Measurements from ENCODE around the gene DNTTIP2. TPM values are rescaled to one million over a fixed set of nuclear protein-coding genes. Genes with fewer than 3 reads are reported as not detected.

DNTTIP2 gene
- polyA plus RNA-seq, 3 donors from 2014 or later, result 73.8 to 95.4 (median 74.0) TPM

- peak overlapping the region; percentile 80 to 95 (median 91) for H3K27ac Mint-ChIP-seq
- H3K4me1 Mint-ChIP-seq, result peaks cover 45 to 53% of the 10 kb centered on the region in 2 donors
- peaks cover 4 to 11% (median 8%) of the 10 kb centered on the region in 3 donors for H3K36me3 Mint-ChIP-seq
- no peaks in the 10 kb centered on the region for H3K9me3 Mint-ChIP-seq
- peak overlapping the region in 2 of 5 donors; percentile 69 to 78 for H3K4me3 Mint-ChIP-seq
- DNase-seq, result no peak
- H3K27me3 Mint-ChIP-seq (ENCODE audit: low read depth in 3 of 3), result peaks cover 0 to 11% (median 5%) of the 10 kb centered on the region in 3 donors
These were observed 26.0 kb upstream of the DNTTIP2 start for GRCh38 chr1:93905051-93905450.

- Mint-ChIP-seq H3K27ac (peak overlapping the region; percentile 80 to 95 (median 91)), H3K4me3 (peak overlapping the region; percentile 54 to 78 (median 68)), H3K4me1 (peaks cover 40 to 47% of the 10 kb centered on the region in 2 donors), H3K9me3 (no peaks in the 10 kb centered on the region), H3K36me3 (peaks cover 4 to 13% (median 10%) of the 10 kb centered on the region in 3 donors), H3K27me3 (ENCODE audit: low read depth in 3 of 3) (peaks cover 0 to 5% (median 0%) of the 10 kb centered on the region in 3 donors)
- peak; percentile 20 to 33 (median 21) for DNase-seq
These were observed 25.2 kb upstream of the DNTTIP2 start for GRCh38 chr1:93904228-93904627.

GRCh38 chr1:93900723-93901504 lies 21.9 kb upstream of the DNTTIP2 start:
- DNase-seq, result no peak
- Mint-ChIP-seq H3K4me3 (no peak overlapping the region), H3K27me3 (ENCODE audit: low read depth in 3 of 3) (no peaks in the 10 kb centered on the region), H3K4me1 (peaks cover 19 to 20% of the 10 kb centered on the region in 2 donors), H3K9me3 (no peaks in the 10 kb centered on the region), H3K27ac (no peak overlapping the region), H3K36me3 (peaks cover 7 to 23% (median 8%) of the 10 kb centered on the region in 3 donors)

GRCh38 chr1:93899543-93900207 lies 20.7 kb upstream of the DNTTIP2 start:
- H3K27me3 Mint-ChIP-seq (ENCODE audit: low read depth in 3 of 3), result peaks cover 0 to 2% (median 0%) of the 10 kb centered on the region in 3 donors
- no peaks in the 10 kb centered on the region for H3K9me3 Mint-ChIP-seq
- no peak overlapping the region for H3K27ac Mint-ChIP-seq
- no peak overlapping the region for H3K4me3 Mint-ChIP-seq
- peaks cover 7 to 28% (median 13%) of the 10 kb centered on the region in 3 donors for H3K36me3 Mint-ChIP-seq
- peaks cover 13 to 14% of the 10 kb centered on the region in 2 donors for H3K4me1 Mint-ChIP-seq
- DNase-seq, result no peak

GRCh38 chr1:93888900-93889299 lies 9.9 kb upstream of the DNTTIP2 start:
- peaks cover 10 to 26% (median 16%) of the 10 kb centered on the region in 3 donors for H3K36me3 Mint-ChIP-seq
- DNase-seq, result no peak
- H3K4me1 Mint-ChIP-seq, result no peaks in the 10 kb centered on the region
- no peak overlapping the region for H3K4me3 Mint-ChIP-seq
- no peak overlapping the region for H3K27ac Mint-ChIP-seq
- H3K27me3 Mint-ChIP-seq (ENCODE audit: low read depth in 3 of 3), result no peaks in the 10 kb centered on the region
- H3K9me3 Mint-ChIP-seq, result no peaks in the 10 kb centered on the region

GRCh38 chr1:93882269-93882668 lies 3.3 kb upstream of the DNTTIP2 start:
- no peak overlapping the region for H3K4me3 Mint-ChIP-seq
- peaks cover 25 to 34% of the 10 kb centered on the region in 2 donors for H3K4me1 Mint-ChIP-seq
- H3K36me3 Mint-ChIP-seq, result peaks cover 4 to 14% (median 9%) of the 10 kb centered on the region in 3 donors
- H3K27ac Mint-ChIP-seq, result peak overlapping the region in 1 of 6 donors; percentile 24
- no peak for DNase-seq
- H3K27me3 Mint-ChIP-seq (ENCODE audit: low read depth in 3 of 3), result peaks cover 13 to 16% (median 16%) of the 10 kb centered on the region in 3 donors
- H3K9me3 Mint-ChIP-seq, result no peaks in the 10 kb centered on the region

GRCh38 chr1:93880731-93881130 lies 1.7 kb upstream of the DNTTIP2 start:
- H3K9me3 Mint-ChIP-seq, result no peaks in the 10 kb centered on the region
- peak overlapping the region in 5 of 6 donors; percentile 23 to 89 (median 56) for H3K27ac Mint-ChIP-seq
- no peak for DNase-seq
- H3K27me3 Mint-ChIP-seq (ENCODE audit: low read depth in 3 of 3), result peaks cover 13 to 18% (median 17%) of the 10 kb centered on the region in 3 donors
- H3K36me3 Mint-ChIP-seq, result peaks cover 10 to 21% (median 14%) of the 10 kb centered on the region in 3 donors
- peaks cover 37 to 47% of the 10 kb centered on the region in 2 donors for H3K4me1 Mint-ChIP-seq
- H3K4me3 Mint-ChIP-seq, result peak overlapping the region in 4 of 5 donors; percentile 2 to 55 (median 26)

- peak; percentile 81 to 82 (median 81) for DNase-seq
- Mint-ChIP-seq H3K4me3 (peak overlapping the region; percentile 94 to 99 (median 97)), H3K27ac (peak overlapping the region; percentile 97 to 100 (median 99)), H3K27me3 (ENCODE audit: low read depth in 3 of 3) (peaks cover 13 to 17% (median 15%) of the 10 kb centered on the region in 3 donors), H3K9me3 (no peaks in the 10 kb centered on the region), H3K36me3 (peaks cover 25 to 36% (median 27%) of the 10 kb centered on the region in 3 donors), H3K4me1 (peaks cover 39 to 66% of the 10 kb centered on the region in 2 donors)
These were observed 511 bp downstream of the DNTTIP2 start for GRCh38 chr1:93878501-93878888.

- H3K9me3 Mint-ChIP-seq, result no peaks in the 10 kb centered on the region
- peaks cover 26 to 33% (median 29%) of the 10 kb centered on the region in 3 donors for H3K36me3 Mint-ChIP-seq
- H3K4me1 Mint-ChIP-seq, result peaks cover 37 to 59% of the 10 kb centered on the region in 2 donors
- no peak for DNase-seq
- peak overlapping the region; percentile 97 to 100 (median 99) for H3K27ac Mint-ChIP-seq
- H3K27me3 Mint-ChIP-seq (ENCODE audit: low read depth in 3 of 3), result peaks cover 13 to 17% (median 15%) of the 10 kb centered on the region in 3 donors
- H3K4me3 Mint-ChIP-seq, result peak overlapping the region; percentile 94 to 99 (median 97)
These were observed 1.5 kb downstream of the DNTTIP2 start for GRCh38 chr1:93877529-93877928.

- H3K4me3 Mint-ChIP-seq, result peak overlapping the region; percentile 37 to 99 (median 68)
- H3K27ac Mint-ChIP-seq, result peak overlapping the region; percentile 97 to 100 (median 99)
- no peaks in the 10 kb centered on the region for H3K9me3 Mint-ChIP-seq
- peaks cover 37 to 59% of the 10 kb centered on the region in 2 donors for H3K4me1 Mint-ChIP-seq
- peaks cover 38 to 46% (median 41%) of the 10 kb centered on the region in 3 donors for H3K36me3 Mint-ChIP-seq
- H3K27me3 Mint-ChIP-seq (ENCODE audit: low read depth in 3 of 3), result peaks cover 13 to 17% (median 15%) of the 10 kb centered on the region in 3 donors
- no peak for DNase-seq
These were observed 2.8 kb downstream of the DNTTIP2 start for GRCh38 chr1:93876244-93876643.

GRCh38 chr1:93874025-93874651 lies 4.9 kb downstream of the DNTTIP2 start:
- peak overlapping the region; percentile 8 to 90 (median 50) for H3K27ac Mint-ChIP-seq
- peak; percentile 16 to 49 (median 33) for DNase-seq
- no peaks in the 10 kb centered on the region for H3K9me3 Mint-ChIP-seq
- H3K27me3 Mint-ChIP-seq (ENCODE audit: low read depth in 3 of 3), result peaks cover 8 to 13% (median 11%) of the 10 kb centered on the region in 3 donors
- no peak overlapping the region for H3K4me3 Mint-ChIP-seq
- H3K4me1 Mint-ChIP-seq, result peaks cover 30 to 51% of the 10 kb centered on the region in 2 donors
- peaks cover 44 to 63% (median 46%) of the 10 kb centered on the region in 3 donors for H3K36me3 Mint-ChIP-seq

GRCh38 chr1:93871366-93871765 lies 7.6 kb downstream of the DNTTIP2 start:
- Mint-ChIP-seq H3K4me1 (peaks cover 7 to 24% of the 10 kb centered on the region in 2 donors), H3K9me3 (no peaks in the 10 kb centered on the region), H3K27me3 (ENCODE audit: low read depth in 3 of 3) (peaks cover 0 to 2% (median 0%) of the 10 kb centered on the region in 3 donors), H3K27ac (no peak overlapping the region), H3K36me3 (peaks cover 39 to 64% (median 42%) of the 10 kb centered on the region in 3 donors), H3K4me3 (no peak overlapping the region)
- no peak for DNase-seq

GRCh38 chr1:93869653-93870052 lies 9.4 kb downstream of the DNTTIP2 start:
- H3K4me1 Mint-ChIP-seq, result peaks cover 2 to 10% of the 10 kb centered on the region in 2 donors
- no peak for DNase-seq
- H3K4me3 Mint-ChIP-seq, result no peak overlapping the region
- H3K27me3 Mint-ChIP-seq (ENCODE audit: low read depth in 3 of 3), result peaks cover 0 to 3% (median 0%) of the 10 kb centered on the region in 3 donors
- H3K27ac Mint-ChIP-seq, result no peak overlapping the region
- peaks cover 30 to 55% (median 34%) of the 10 kb centered on the region in 3 donors for H3K36me3 Mint-ChIP-seq
- H3K9me3 Mint-ChIP-seq, result no peaks in the 10 kb centered on the region
